Liver (tissue), 9 donors: Measurements from ENCODE around the gene DNASE2. TPM values are rescaled to one million over a fixed set of nuclear protein-coding genes. Genes with fewer than 3 reads are reported as not detected.

Experiments
- DNase-seq: peaks from one replicate; pipeline ENCODE4 v3.0.0-alpha.2; 2017; ENCODE audit warnings: low spot score
- H3K27ac ChIP-seq, 2 donors: one replicate each; pipeline ENCODE4 v1.7.0; 2013; ENCODE audit warnings: inconsistent platforms in 2 of 2, low read length in 2 of 2, control low read depth in 1 of 2, low read depth in 1 of 2, mild to moderate bottlenecking in 1 of 2
- H3K27me3 ChIP-seq, 4 donors: one replicate each; pipeline versions ENCODE4 v1.6.1 to v1.7.0; 2013; ENCODE audit warnings: low read length in 3 of 4, inconsistent platforms in 1 of 4, mild to moderate bottlenecking in 1 of 4, moderate library complexity in 1 of 4; ENCODE audit not compliant: control insufficient read depth in 4 of 4, insufficient read depth in 4 of 4
- H3K36me3 ChIP-seq, 4 donors: one replicate each; pipeline versions ENCODE4 v1.6.1 to v1.7.0; 2013; ENCODE audit warnings: low read length in 3 of 4, mild to moderate bottlenecking in 3 of 4, low read depth in 1 of 4, moderate library complexity in 1 of 4; ENCODE audit not compliant: control insufficient read depth in 4 of 4, insufficient read depth in 3 of 4
- H3K4me1 ChIP-seq, 4 donors: one replicate each; pipeline versions ENCODE4 v1.6.1 to v1.7.0; 2013; ENCODE audit warnings: low read length in 3 of 4, mild to moderate bottlenecking in 3 of 4, moderate library complexity in 1 of 4; ENCODE audit not compliant: control insufficient read depth in 4 of 4, insufficient read depth in 4 of 4
- H3K4me3 ChIP-seq, 3 donors: one replicate each; pipeline versions ENCODE4 v1.6.1 to v1.7.0; 2013; ENCODE audit warnings: low read length in 3 of 3, control low read depth in 1 of 3, low read depth in 1 of 3, mild to moderate bottlenecking in 1 of 3
- H3K9ac ChIP-seq, 2 donors: one replicate each; pipeline ENCODE4 v1.7.0; 2013; ENCODE audit warnings: low read length in 2 of 2, mild to moderate bottlenecking in 2 of 2, moderate library complexity in 2 of 2, control low read depth in 1 of 2, low read depth in 1 of 2
- H3K9me3 ChIP-seq, 4 donors: one replicate each; pipeline versions ENCODE4 v1.6.1 to v1.7.0; 2013; ENCODE audit warnings: low read length in 3 of 4; ENCODE audit not compliant: control insufficient read depth in 4 of 4
- CTCF ChIP-seq: fragments of 150-350 bp; IDR thresholded peaks from 2 replicates; pipeline ENCODE4 v1.5.1; 2017; ENCODE audit warnings: improper control_type of control experiment, low read depth, low read length; ENCODE audit not compliant: missing input control
- EGR1 ChIP-seq, 2 donors: IDR thresholded peaks; 2 replicates each; pipeline ENCODE4 v1.6.1; 2016 to 2018; ENCODE audit warnings: antibody characterized with exemption in 2 of 2, low read depth in 2 of 2
- FOXA1 ChIP-seq: IDR thresholded peaks from 2 replicates; pipeline ENCODE4 v1.6.1; 2016; ENCODE audit warnings: antibody characterized with exemption
- FOXA2 ChIP-seq: IDR thresholded peaks from 2 replicates; pipeline ENCODE4 v1.6.1; 2016; ENCODE audit warnings: antibody characterized with exemption
- GABPA ChIP-seq, 2 donors: IDR thresholded peaks in 1 of 2; conservative IDR thresholded peaks in 1 of 2; 2 replicates each; pipeline ENCODE4 v1.6.1; 2016; ENCODE audit warnings: antibody characterized with exemption in 2 of 2, mild to moderate bottlenecking in 1 of 2, moderate library complexity in 1 of 2
- HNF4A ChIP-seq, 2 donors: conservative IDR thresholded peaks; 2 replicates each; pipeline ENCODE4 v1.6.1; 2016; ENCODE audit warnings: antibody characterized with exemption in 2 of 2, mild to moderate bottlenecking in 2 of 2
- HNF4G ChIP-seq: IDR thresholded peaks from 2 replicates; pipeline ENCODE4 v1.6.1; 2016; ENCODE audit warnings: antibody characterized with exemption
- JUND ChIP-seq, 2 donors: IDR thresholded peaks; 2 replicates each; pipeline ENCODE4 v1.6.1; 2016; ENCODE audit warnings: antibody characterized with exemption in 2 of 2
- MAX ChIP-seq: IDR thresholded peaks from 2 replicates; pipeline ENCODE4 v1.6.1; 2016; ENCODE audit warnings: antibody characterized with exemption
- NR2F2 ChIP-seq: IDR thresholded peaks from 2 replicates; pipeline ENCODE4 v1.6.1; 2016; ENCODE audit warnings: antibody characterized with exemption
- RXRA ChIP-seq, 2 donors: IDR thresholded peaks; 2 replicates each; pipeline ENCODE4 v1.6.1; 2017 to 2018; ENCODE audit warnings: antibody characterized with exemption in 2 of 2, mild to moderate bottlenecking in 1 of 2
- SP1 ChIP-seq: IDR thresholded peaks from 2 replicates; pipeline ENCODE4 v1.6.1; 2018; ENCODE audit warnings: antibody characterized with exemption, mild to moderate bottlenecking
- TAF1 ChIP-seq: conservative IDR thresholded peaks from 2 replicates; pipeline ENCODE4 v1.6.1; 2016; ENCODE audit warnings: antibody characterized with exemption, mild to moderate bottlenecking
- YY1 ChIP-seq: IDR thresholded peaks from 2 replicates; pipeline ENCODE4 v1.6.1; 2016; ENCODE audit warnings: antibody characterized with exemption, mild to moderate bottlenecking
- WGBS: extraction: QIAGEN DNeasy Blood & Tissue Kit; methylation state at CpG from one replicate; pipeline ENCODE4 v1.1.7; 2013; 5-methylcytosine and 5-hydroxymethylcytosine counted together
- polyA plus RNA-seq, 2 donors: library from polyadenylated mRNA; stranded (reverse) in 1 of 2; unstranded in 1 of 2; fragments of 200-250 nt in 1 of 2; fragments of >200 nt in 1 of 2; fragmentation: Nextera tagmentation in 1 of 2; extraction: Ambion mirVana in 1 of 2; gene quantifications; one replicate each; pipeline versions ENCODE4 v1.2.1 to v1.2.3, GENCODE V29; 2013 to 2015
- total RNA-seq, 2 donors: library from RNA; depleted of rRNA; stranded (reverse); fragments of >200 nt; gene quantifications; one replicate each; pipeline ENCODE4 v1.2.3, GENCODE V29; 2014
- TF ChIP-seq, protein P1 (sequence below): IDR thresholded peaks from 2 replicates; pipeline ENCODE4 v1.6.1; 2016; ENCODE audit warnings: antibody characterized with exemption
- TF ChIP-seq, protein P2 (sequence below): IDR thresholded peaks from 2 replicates; pipeline ENCODE4 v1.6.1; 2016; ENCODE audit warnings: antibody characterized with exemption, mild to moderate bottlenecking
- TF ChIP-seq, protein P3 (sequence below): IDR thresholded peaks from 2 replicates; pipeline ENCODE4 v1.6.1; 2016; ENCODE audit warnings: antibody characterized with exemption
- donor health status: healthy.
- donor health status: healthy.
- donor health status: healthy.
- donor health status: healthy.
- donor health status: healthy.

The DNASE2 gene
- total and polyA plus RNA-seq, 4 donors, result 11.3 to 18.4 (median 12.8) TPM

GRCh38 chr19:12880551-12881171 lies 588 bp downstream of the DNASE2 start:
- no peak for DNase-seq
- Histone ChIP-seq H3K27me3 (peaks cover 0 to 6% (median 0%) of the 10 kb centered on the region in 4 donors), H3K9ac (peak overlapping the region; percentile 69 to 75), H3K27ac (peak overlapping the region; percentile 86 to 91), H3K9me3 (peaks cover 5 to 21% (median 12%) of the 10 kb centered on the region in 4 donors), H3K4me3 (peak overlapping the region; percentile 67 to 79 (median 73)), H3K4me1 (peaks cover 2 to 20% (median 9%) of the 10 kb centered on the region in 4 donors), H3K36me3 (peaks cover 0 to 9% (median 5%) of the 10 kb centered on the region in 4 donors)
- TF ChIP-seq HNF4A (conservative IDR thresholded peaks at IDR 0.05), result no peak
- WGBS, result 15% methylated on average over 29 of the region's 29 CpGs

GRCh38 chr19:12875086-12875485 lies 6.2 kb downstream of the DNASE2 start:
- Histone ChIP-seq H3K27ac (no peak overlapping the region), H3K27me3 (no peaks in the 10 kb centered on the region), H3K9me3 (no peaks in the 10 kb centered on the region), H3K36me3 (peaks cover 0 to 12% (median 7%) of the 10 kb centered on the region in 4 donors), H3K9ac (no peak overlapping the region), H3K4me1 (peaks cover 0 to 6% (median 3%) of the 10 kb centered on the region in 4 donors), H3K4me3 (no peak overlapping the region)
- 96% methylated on average over 6 of the region's 6 CpGs for WGBS
- TF ChIP-seq YY1, result no peak
- TF ChIP-seq, protein P1, sequence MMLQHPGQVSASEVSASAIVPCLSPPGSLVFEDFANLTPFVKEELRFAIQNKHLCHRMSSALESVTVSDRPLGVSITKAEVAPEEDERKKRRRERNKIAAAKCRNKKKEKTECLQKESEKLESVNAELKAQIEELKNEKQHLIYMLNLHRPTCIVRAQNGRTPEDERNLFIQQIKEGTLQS, result no peak
- no peak for TF ChIP-seq RXRA (IDR thresholded peaks at IDR 0.05)
- no peak for TF ChIP-seq FOXA1
- no peak for TF ChIP-seq JUND (IDR thresholded peaks at IDR 0.05)
- TF ChIP-seq, protein P2, sequence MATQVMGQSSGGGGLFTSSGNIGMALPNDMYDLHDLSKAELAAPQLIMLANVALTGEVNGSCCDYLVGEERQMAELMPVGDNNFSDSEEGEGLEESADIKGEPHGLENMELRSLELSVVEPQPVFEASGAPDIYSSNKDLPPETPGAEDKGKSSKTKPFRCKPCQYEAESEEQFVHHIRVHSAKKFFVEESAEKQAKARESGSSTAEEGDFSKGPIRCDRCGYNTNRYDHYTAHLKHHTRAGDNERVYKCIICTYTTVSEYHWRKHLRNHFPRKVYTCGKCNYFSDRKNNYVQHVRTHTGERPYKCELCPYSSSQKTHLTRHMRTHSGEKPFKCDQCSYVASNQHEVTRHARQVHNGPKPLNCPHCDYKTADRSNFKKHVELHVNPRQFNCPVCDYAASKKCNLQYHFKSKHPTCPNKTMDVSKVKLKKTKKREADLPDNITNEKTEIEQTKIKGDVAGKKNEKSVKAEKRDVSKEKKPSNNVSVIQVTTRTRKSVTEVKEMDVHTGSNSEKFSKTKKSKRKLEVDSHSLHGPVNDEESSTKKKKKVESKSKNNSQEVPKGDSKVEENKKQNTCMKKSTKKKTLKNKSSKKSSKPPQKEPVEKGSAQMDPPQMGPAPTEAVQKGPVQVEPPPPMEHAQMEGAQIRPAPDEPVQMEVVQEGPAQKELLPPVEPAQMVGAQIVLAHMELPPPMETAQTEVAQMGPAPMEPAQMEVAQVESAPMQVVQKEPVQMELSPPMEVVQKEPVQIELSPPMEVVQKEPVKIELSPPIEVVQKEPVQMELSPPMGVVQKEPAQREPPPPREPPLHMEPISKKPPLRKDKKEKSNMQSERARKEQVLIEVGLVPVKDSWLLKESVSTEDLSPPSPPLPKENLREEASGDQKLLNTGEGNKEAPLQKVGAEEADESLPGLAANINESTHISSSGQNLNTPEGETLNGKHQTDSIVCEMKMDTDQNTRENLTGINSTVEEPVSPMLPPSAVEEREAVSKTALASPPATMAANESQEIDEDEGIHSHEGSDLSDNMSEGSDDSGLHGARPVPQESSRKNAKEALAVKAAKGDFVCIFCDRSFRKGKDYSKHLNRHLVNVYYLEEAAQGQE, result no peak
- TF ChIP-seq, protein P3, sequence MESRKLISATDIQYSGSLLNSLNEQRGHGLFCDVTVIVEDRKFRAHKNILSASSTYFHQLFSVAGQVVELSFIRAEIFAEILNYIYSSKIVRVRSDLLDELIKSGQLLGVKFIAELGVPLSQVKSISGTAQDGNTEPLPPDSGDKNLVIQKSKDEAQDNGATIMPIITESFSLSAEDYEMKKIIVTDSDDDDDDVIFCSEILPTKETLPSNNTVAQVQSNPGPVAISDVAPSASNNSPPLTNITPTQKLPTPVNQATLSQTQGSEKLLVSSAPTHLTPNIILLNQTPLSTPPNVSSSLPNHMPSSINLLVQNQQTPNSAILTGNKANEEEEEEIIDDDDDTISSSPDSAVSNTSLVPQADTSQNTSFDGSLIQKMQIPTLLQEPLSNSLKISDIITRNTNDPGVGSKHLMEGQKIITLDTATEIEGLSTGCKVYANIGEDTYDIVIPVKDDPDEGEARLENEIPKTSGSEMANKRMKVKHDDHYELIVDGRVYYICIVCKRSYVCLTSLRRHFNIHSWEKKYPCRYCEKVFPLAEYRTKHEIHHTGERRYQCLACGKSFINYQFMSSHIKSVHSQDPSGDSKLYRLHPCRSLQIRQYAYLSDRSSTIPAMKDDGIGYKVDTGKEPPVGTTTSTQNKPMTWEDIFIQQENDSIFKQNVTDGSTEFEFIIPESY, result no peak
- TF ChIP-seq NR2F2, result no peak
- TF ChIP-seq TAF1, result no peak
- TF ChIP-seq MAX, result no peak
- TF ChIP-seq HNF4G, result no peak
- no peak for TF ChIP-seq GABPA (IDR thresholded peaks at IDR 0.05 in 1 of 2, conservative IDR thresholded peaks at IDR 0.05 in 1 of 2)
- TF ChIP-seq EGR1 (IDR thresholded peaks at IDR 0.05; ENCODE audit: low read depth in 2 of 2), result no peak
- TF ChIP-seq HNF4A (conservative IDR thresholded peaks at IDR 0.05), result no peak
- TF ChIP-seq SP1, result no peak
- no peak for TF ChIP-seq CTCF
- TF ChIP-seq FOXA2, result no peak
- no peak for DNase-seq
